ENCODE results near the gene MRPL38.

DNA sequence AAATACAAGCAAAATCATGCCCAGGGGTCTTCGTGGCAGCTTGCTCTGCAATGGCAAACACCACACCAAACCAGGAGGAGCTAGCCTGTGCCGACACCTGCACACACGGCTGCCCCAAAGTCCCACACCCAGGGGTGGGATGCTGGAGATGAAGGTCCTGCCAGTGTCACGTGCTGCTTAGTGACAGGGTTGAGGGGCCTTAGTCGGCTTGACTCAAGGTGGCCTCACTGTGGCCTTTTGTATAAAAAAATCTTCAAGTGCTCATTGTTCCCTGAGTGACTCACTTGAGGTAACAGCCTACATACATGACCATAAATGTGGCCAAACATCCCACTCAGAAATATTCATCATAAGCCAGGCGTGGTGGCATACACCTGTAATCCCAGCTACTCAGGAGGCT is 15.2 kb downstream of the MRPL38 start:
- TF ChIP-seq, protein P1, sequence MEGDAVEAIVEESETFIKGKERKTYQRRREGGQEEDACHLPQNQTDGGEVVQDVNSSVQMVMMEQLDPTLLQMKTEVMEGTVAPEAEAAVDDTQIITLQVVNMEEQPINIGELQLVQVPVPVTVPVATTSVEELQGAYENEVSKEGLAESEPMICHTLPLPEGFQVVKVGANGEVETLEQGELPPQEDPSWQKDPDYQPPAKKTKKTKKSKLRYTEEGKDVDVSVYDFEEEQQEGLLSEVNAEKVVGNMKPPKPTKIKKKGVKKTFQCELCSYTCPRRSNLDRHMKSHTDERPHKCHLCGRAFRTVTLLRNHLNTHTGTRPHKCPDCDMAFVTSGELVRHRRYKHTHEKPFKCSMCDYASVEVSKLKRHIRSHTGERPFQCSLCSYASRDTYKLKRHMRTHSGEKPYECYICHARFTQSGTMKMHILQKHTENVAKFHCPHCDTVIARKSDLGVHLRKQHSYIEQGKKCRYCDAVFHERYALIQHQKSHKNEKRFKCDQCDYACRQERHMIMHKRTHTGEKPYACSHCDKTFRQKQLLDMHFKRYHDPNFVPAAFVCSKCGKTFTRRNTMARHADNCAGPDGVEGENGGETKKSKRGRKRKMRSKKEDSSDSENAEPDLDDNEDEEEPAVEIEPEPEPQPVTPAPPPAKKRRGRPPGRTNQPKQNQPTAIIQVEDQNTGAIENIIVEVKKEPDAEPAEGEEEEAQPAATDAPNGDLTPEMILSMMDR (conservative IDR thresholded peaks at IDR 0.05): no peak
- no peak for TF ChIP-seq ZFX (IDR thresholded peaks at IDR 0.05)
